Neutrophil (primary cell): Measurements from ENCODE around the gene MET.

Source experiments
- H3K27ac ChIP-seq: fragments of 200-600 bp; sonication (generic); 2 replicates; pipeline ENCODE4 v1.5.1; 2016; ENCODE audit warnings: mild to moderate bottlenecking, moderate library complexity
- H3K27me3 ChIP-seq: fragments of 200-600 bp; sonication (generic); 2 replicates; pipeline ENCODE4 v1.6.0; 2016; ENCODE audit warnings: mild to moderate bottlenecking
- H3K36me3 ChIP-seq: fragments of 200-600 bp; sonication (generic); 2 replicates; pipeline ENCODE4 v1.5.1; 2017
- H3K4me1 ChIP-seq, 2 experiments: fragments of 200-600 bp in 1 of 2; sonication (generic) in 1 of 2; 1 replicate in 1 of 2; 2 replicates in 1 of 2; pipeline versions ENCODE4 v1.5.1 to v1.6.1; 2013 to 2016; ENCODE audit warnings: low read depth in 1 of 2, low read length in 1 of 2, mild to moderate bottlenecking in 1 of 2, moderate library complexity in 1 of 2; ENCODE audit not compliant: control insufficient read depth in 1 of 2, insufficient read depth in 1 of 2
- H3K4me3 ChIP-seq, 2 experiments: fragments of 200-600 bp in 1 of 2; sonication (generic) in 1 of 2; 1 replicate in 1 of 2; 2 replicates in 1 of 2; pipeline ENCODE4 v1.5.1; 2013 to 2016; ENCODE audit warnings: low read depth in 1 of 2, low read length in 1 of 2, mild to moderate bottlenecking in 1 of 2, moderate library complexity in 1 of 2
- H3K9me3 ChIP-seq: fragments of 200-600 bp; sonication (generic); 2 replicates; pipeline ENCODE4 v1.5.1; 2016
- CTCF ChIP-seq: fragments of 200-600 bp; sonication (generic); IDR thresholded peaks from 2 replicates; pipeline ENCODE4 v1.5.1; 2016; ENCODE audit warnings: antibody characterized with exemption

The MET gene

DNA sequence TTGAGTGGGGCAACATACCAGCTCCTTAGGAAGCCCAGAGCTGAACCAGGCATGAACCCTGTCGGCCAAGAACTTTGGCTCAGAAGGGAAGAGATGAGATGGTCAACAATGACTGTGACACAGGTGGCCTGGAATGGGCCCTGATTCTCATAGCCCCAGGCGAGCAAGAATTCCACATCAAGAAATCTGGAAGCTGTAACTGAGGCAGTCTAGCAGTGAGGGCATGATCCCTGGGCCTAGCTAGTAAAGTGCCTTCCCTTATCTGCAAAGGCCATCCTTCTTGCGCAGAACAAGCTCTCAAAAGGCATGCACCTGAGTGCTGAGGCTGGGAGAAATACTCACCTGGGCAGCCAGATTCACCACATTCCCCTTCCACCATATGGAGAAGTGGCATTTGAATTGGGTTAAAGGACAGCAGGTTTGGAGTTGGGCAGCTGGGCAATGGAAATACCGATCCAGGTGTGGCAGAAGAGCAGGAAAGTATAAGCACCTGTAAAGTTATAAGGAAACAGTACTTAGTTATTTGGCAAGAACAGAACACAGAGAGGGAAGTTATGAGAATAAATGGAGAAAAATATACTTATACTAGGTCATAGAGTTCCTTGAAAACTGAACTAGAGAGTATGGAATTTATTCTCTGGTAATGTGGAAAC is 111.8 kb downstream of the MET start:
- Histone ChIP-seq H3K27me3 (no peaks in the 10 kb centered on the region), H3K9me3 (no peaks in the 10 kb centered on the region), H3K27ac (no peak overlapping the region), H3K4me3 (no peak overlapping the region), H3K4me1 (peaks cover 6 to 31% of the 10 kb centered on the region in 2 experiments), H3K36me3 (no peaks in the 10 kb centered on the region)
- TF ChIP-seq CTCF: no peak

DNA sequence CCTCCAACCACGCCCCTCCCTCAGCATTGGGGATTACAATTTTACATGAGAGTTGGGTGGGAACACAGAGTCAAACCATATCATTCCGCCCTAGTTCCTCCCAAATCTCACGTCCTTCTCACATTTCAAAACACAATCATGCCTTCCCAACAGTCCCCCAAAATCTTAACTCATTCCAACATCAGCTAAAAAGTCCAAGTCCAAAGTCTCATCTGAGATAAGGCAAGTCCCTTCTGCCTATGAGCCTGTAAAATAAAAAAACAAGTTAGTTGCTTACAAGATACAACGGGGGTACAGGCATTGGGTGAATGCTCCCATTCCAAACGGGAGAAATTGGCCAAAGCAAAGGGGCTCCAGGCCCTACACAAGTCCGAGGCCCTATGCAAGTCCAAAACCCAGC is 112.7 kb downstream of the MET start:
- Histone ChIP-seq H3K4me3 (no peak overlapping the region), H3K36me3 (no peaks in the 10 kb centered on the region), H3K9me3 (no peaks in the 10 kb centered on the region), H3K27me3 (no peaks in the 10 kb centered on the region), H3K27ac (no peak overlapping the region), H3K4me1 (peaks cover 6 to 37% of the 10 kb centered on the region in 2 experiments)
- no peak for TF ChIP-seq CTCF

DNA sequence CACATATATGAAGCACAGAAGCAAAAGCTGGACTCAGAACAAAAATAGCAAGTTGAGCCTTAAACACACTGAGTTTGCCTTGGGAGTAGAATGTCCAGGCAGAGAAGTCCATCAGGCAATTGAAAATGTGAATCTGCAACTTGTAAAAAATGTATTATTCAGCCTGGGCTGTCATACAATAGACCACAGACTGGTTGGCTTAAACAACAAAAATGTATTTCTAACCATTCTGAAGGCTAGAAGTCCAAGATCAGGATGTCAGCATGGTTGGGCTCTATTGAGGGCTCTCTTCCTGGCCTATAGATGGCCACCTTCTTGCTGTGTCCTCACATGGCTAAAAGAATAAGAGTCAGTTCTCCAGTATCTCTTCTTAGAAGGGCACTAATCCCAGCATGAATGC is 113.8 kb downstream of the MET start:
- no peak overlapping the region for H3K4me3 ChIP-seq
- H3K36me3 ChIP-seq: no peaks in the 10 kb centered on the region
- H3K9me3 ChIP-seq: no peaks in the 10 kb centered on the region
- H3K27me3 ChIP-seq: no peaks in the 10 kb centered on the region
- peaks cover 6 to 37% of the 10 kb centered on the region in 2 experiments for H3K4me1 ChIP-seq
- TF ChIP-seq CTCF: no peak
- no peak overlapping the region for H3K27ac ChIP-seq

- TF ChIP-seq CTCF: no peak
- Histone ChIP-seq H3K27me3 (no peaks in the 10 kb centered on the region), H3K36me3 (no peaks in the 10 kb centered on the region), H3K4me1 (peaks cover 6 to 37% of the 10 kb centered on the region in 2 experiments), H3K27ac (no peak overlapping the region), H3K4me3 (no peak overlapping the region), H3K9me3 (no peaks in the 10 kb centered on the region)
Measured at GRCh38 chr7:116786791-116787443, 114.9 kb downstream of the MET start.

DNA sequence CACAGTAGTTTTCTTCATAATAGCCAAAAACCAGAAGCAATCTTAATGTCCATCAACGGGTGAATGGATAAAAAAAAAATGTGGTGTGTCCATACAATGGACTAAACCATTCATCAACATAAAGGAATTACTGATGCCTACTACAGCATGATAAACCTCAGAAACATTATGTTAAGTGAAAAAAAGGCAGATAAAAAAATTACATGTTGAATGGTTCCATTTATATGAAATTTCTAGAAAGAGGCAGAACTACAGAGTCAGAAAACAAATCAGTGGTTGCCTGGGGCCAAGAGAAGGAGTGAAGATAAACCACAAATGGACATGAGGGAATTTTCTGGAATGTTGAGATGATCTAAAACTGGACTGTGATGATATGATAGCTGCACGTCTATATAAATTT is 115.9 kb downstream of the MET start:
- Histone ChIP-seq H3K27me3 (no peaks in the 10 kb centered on the region), H3K36me3 (no peaks in the 10 kb centered on the region), H3K4me1 (peaks cover 6 to 29% of the 10 kb centered on the region in 2 experiments), H3K27ac (no peak overlapping the region), H3K9me3 (no peaks in the 10 kb centered on the region), H3K4me3 (no peak overlapping the region)
- TF ChIP-seq CTCF: no peak
